H54 (cell line): ENCODE results near the gene LRRC4C.

Experiments
- DNase-seq: peaks from one replicate; pipeline ENCODE4 v3.0.0; 2011; ENCODE audit warnings: low spot score, mixed read lengths; ENCODE audit not compliant: insufficient read length
- FAIRE-seq: peaks from 3 replicates; lab custom pipeline; 2011; peaks lifted over from hg19 to GRCh38; lab: Jason Lieb, UNC
- POLR2A ChIP-seq: IDR thresholded peaks from 2 replicates; pipeline ENCODE4 v1.6.1; 2011; ENCODE audit warnings: low read depth, mild to moderate bottlenecking, low read length

Gene LRRC4C

DNA sequence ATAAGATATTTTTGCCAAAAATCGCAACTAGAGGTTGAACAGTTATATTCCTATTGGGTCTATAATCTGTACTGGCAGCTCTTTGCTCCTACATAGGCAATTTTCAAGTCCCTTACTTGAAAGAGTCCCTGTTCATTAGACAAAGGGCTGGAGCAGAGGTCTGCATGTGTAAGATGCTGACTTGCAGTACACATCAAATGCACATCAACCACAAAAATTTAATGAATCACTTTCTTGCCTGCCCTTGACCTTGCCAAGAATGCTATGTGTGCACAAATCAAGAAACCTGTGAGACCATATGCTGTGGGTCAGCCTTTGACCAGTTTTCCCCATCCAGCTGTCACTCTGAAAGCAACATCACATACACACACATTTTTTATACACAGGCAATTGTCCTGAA lies 661.5 kb downstream of the LRRC4C start:
- DNase-seq (peak; percentile 19), FAIRE-seq (peak; percentile 83)
- no peak for TF ChIP-seq POLR2A

DNA sequence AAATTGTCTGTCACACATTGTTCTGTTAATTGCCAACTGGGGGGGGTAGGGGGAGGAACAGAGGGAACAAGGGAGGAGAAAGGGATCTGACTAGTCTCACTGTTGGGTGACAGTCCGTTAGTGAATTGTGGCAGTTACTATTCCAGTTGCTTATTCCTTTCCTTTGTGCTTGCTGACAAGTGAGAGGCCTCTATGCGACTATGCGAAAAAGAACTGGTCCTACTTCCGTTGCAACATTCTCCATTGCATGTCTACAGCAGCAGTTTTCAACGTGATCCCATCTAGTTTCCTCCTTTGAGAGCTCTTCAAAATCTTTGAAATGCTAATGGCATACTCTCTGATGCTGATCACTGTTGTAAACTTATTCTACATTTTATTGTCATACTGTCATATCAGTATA lies 672.2 kb downstream of the LRRC4C start:
- no peak for FAIRE-seq
- DNase-seq = no peak
- TF ChIP-seq POLR2A = no peak

DNA sequence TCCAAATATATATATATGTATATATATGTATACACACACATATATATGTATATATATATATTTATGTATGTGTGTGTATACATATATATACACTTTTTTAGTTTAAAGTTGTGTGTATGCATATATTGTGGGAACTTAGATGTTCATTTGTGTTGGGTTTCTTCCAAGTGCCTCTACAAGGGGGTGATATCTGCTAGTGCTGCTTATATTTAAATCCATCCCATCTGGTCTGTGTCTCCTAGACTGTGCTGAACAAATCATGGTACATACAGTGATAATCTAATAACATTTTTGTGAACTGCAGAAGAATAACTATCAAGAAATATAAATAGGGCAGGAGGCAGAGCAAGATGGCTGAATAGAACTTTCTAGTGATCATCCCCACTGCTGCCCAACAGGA lies 696.4 kb downstream of the LRRC4C start:
- TF ChIP-seq POLR2A = no peak
- FAIRE-seq = no peak

DNA sequence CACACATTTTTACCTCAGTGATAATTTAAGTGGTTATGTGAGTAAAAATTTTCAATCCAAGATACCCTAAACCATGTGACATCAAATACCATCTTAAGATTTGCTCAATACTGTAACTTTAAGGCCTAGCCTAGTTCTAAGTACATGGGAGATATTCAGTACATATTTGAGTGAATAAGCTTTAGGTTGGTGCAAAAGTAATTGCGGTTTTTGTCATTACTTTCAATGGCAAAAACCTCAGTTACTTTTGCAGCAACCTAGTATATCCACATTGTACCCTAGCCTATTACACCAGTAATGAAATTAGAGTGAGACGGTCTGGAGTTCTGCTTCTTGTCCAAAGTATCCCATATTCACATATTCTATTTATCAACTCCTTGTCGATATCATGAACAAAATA lies 700.1 kb downstream of the LRRC4C start:
- no peak for DNase-seq
- no peak for TF ChIP-seq POLR2A
- FAIRE-seq = no peak

More for the DNA sequence above, 696.4 kb downstream of the LRRC4C start:
- DNase-seq = no peak

DNA sequence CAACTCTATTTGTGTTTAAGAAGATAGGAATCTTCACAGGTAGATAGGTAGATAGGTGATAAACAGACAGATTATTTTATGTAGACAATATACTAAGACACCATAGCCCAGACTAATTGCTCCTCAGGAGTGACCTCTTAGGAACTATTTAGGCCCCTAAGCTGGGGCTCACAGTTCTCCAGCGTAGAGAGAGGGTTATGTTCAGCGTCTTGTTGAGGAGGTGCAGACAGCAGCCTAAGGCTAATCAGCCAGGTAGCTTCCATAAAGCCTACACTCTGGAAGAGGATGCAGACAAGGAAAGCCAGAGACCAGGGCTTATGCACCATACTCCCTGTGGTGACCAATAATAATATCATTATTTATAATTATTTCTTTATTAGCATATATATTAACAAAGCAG lies 705.2 kb downstream of the LRRC4C start:
- FAIRE-seq (no peak), DNase-seq (no peak)
- no peak for TF ChIP-seq POLR2A

DNA sequence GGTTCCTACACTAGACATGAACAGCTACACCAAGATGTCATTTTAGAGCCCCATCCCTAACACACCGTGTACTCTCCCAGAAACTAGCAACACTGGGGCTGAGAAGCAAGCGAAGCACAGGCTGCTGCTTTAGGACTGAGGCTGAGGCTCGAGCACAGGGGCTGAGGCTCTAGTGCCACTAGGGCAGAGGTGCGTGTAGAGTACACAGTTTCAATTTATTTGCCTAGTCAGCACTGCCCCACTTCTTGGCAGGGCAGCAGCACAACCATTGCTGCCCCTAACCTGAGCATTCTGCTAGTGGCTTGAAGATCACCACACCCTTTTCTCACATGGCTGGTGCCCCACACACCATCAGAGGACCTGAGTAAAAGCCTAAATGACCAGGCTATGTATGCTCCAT lies 713.2 kb downstream of the LRRC4C start:
- DNase-seq (no peak), FAIRE-seq (no peak)
- TF ChIP-seq POLR2A = no peak

DNA sequence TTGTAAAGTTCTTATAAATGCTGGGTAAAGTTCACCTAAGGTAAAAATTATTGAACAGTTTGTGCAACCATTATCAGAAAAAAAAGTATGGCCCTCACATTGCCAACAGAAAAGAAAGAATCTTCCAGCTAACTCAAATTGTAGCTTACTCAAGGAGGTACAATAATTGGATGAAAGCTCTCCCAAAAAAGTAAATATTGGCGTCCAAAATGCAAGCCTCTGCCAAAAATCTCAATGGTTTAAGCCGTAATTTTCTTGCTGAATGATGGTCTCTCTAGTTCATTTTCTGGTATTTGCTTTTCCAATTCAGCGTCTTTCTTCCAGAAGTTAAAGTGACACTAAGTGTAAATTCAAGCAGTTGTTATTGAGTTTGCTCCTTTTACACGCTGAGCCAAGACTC lies 727.3 kb downstream of the LRRC4C start:
- TF ChIP-seq POLR2A = no peak
- no peak for FAIRE-seq

DNA sequence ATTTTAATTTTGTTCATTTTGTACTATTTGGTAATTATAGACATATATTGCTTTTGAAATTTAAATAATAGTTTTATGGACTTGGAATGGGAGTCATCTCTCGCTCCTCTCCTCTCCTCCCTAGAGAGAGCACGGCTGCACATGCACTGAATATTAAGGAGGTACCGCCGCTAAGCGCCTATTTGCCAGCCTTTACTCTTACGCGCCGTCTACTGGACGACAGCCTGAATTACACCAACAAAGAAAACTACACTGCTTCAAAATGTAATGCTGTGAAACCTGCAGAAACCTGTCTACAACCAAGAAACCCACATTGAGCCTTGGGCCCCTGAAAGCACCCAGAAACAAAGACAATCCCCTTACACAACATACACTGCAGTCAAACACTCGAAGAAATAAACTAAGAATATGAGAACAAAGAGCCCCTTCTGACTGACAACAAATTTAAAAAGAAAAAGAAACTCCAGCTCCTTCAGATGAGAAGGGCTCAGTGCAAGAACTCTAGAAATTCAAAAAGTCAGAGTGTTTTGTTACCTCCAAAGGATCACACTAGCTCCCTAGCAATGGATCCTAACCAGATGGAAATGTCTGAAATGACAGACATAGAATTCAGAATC lies 737.2 kb downstream of the LRRC4C start:
- peak; percentile 13 for DNase-seq
- no peak for TF ChIP-seq POLR2A
- peak; percentile 6 for FAIRE-seq

More for the DNA sequence above, 727.3 kb downstream of the LRRC4C start:
- DNase-seq = no peak

DNA sequence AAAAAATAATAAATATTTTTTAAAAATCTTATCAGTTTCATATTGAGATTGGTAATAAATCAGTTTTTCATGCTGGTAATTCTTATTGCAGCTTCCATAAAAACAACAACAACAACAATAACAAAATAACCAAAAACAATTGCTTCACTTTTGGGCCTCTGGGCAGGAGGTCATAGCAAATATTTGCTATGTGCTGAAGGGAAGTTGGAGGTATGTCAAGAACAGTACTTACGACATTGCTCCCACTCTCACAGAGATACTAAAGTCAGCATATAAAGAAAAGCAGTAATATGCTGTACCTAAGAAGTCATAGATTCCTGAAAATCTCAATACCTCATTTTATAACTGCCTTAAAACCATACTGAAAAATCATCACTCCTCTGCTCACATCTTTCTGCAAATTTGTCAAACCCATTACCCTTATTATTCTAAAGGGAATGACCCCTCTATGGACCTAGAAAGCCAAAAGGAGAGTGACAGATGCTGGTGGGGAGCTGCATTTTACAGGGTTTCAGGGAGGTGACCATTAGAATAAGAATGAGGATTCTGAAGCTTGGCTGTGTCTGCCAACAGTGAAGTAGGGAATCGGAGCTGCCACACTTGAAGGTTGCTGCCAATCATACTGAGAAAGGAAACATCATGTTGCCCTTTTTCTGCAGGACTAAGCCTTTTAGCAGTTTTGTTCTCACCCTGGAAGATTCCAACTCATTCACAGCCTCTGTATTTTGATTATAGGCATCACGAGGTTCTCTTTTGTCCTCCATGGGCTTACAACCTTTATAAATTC lies 742.9 kb downstream of the LRRC4C start:
- DNase-seq (no peak), FAIRE-seq (no peak)
- TF ChIP-seq POLR2A = no peak

DNA sequence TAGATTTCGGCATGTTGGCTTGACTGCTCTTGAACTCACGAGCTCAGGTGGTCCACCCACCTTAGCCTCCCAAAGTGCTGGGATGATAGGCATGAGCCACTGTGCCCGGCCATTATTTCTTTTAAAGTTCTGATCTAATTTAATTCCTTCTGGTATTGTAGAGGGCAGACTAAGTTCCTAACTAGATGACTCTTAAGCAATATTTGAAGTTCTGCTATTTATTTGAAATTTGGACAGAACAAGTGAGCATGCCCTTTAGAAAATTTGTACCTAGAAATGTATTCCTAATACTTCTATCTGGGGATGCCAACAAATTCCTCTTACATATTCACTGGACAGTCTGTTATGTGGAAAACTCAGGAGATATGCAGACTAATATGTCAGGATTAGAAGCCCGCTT lies 746.4 kb downstream of the LRRC4C start:
- FAIRE-seq = no peak
- TF ChIP-seq POLR2A = no peak
- no peak for DNase-seq

DNA sequence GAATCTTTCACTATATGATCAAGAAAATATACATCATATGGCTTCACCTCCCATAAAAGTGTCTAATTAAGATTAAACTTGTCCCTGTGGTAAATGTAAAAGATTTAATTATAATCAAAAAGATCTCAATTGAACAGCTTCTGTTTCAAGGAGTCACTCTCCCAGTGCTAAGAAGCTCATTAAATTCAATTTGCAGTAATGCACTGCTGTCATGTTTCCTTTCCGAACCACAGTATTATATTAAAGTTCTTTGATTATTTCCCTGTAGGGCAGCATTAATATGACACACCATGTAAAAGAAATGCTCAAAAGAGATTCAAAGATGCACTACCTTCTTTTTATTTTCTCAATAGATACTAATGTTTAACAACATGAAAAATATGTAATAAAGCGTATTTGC lies 758.4 kb downstream of the LRRC4C start:
- no peak for TF ChIP-seq POLR2A
- no peak for DNase-seq
- FAIRE-seq = no peak

DNA sequence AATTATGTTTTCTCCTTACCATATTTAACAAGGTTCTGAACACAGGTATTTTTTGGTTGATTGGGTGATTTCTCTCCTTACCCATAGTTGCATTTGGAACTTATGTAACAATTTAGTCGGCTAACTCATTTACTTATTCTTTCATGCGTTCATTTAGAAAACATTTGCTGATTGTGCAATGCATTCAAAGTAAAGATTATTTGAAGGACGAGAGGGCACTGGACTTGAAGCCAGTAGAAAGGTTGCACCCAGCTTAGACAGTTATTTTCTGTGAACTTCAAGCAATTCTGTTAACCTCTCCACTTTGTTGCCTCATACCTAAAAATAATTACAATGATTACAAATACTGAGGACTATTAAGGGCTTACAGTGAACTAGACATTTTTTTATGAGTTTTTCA lies 769.6 kb downstream of the LRRC4C start:
- TF ChIP-seq POLR2A = no peak
- no peak for DNase-seq
- no peak for FAIRE-seq

DNA sequence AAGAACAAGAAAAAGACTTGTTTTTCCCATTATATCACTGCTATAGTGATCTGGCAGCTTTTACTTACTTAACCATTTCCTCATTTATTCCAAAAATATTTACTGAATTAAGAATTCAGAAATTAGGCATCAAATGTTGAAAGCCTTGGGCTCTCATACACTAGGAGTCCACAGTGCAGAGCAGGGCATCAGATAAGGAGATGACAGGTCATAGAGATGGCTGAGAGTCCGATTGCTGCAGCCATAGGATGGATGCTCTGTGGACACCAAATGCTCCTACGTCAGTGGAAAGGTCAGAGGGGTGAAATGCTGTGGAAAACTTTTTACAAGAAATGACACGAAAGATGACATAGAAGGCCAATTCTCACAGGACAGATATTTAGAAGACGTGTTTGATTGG lies 771.1 kb downstream of the LRRC4C start:
- DNase-seq (no peak), FAIRE-seq (no peak)
- TF ChIP-seq POLR2A = no peak

DNA sequence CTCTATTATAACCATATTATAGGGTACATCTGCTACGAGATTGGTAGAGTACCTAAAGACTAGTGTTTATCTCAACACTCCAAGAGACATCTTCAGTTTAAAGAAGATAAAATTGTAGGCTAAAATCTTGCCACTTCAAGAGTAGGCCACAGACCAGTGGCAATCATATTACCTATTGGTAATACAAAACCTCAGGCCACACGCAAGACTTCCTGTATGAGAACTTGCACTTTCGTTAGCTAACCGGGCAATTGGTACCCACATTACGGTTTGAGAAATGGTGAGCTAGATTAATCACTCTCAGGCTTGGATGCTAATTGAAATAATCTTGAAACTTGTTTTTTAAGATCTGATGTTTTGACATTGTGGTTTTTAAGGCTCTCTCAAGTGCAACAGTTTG lies 772.7 kb downstream of the LRRC4C start:
- no peak for TF ChIP-seq POLR2A
- no peak for DNase-seq

DNA sequence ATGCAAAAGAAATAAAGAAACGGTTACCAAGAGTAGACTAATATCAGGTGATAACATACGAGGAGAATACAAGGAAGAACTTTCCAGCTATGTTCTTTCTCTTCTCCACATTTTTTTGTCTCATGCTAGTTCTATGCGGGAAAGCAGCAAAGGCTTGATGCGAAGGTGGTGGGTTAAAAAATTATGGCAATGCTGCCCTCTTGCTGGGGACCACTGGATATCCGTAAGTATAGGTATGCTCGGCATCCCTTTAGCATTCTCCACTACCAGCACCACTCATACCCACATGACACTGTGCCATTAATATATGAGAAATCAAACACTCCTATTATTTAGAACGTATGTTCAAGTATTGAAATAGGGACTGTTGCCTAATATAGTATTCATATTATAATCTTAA lies 776.4 kb downstream of the LRRC4C start:
- no peak for FAIRE-seq
- no peak for TF ChIP-seq POLR2A

More for the DNA sequence above, 772.7 kb downstream of the LRRC4C start:
- no peak for FAIRE-seq

More for the DNA sequence above, 776.4 kb downstream of the LRRC4C start:
- no peak for DNase-seq
